Vagina (tissue), 2 donors: ENCODE data around the gene ZNF605.

Source experiments
- POLR2AphosphoS5 ChIP-seq, 2 donors: sonication (generic); formaldehyde crosslinking; IDR thresholded peaks; one replicate each; pipeline ENCODE4 v1.9.0; 2017; ENCODE audit warnings: antibody characterized with exemption in 2 of 2, mild to moderate bottlenecking in 2 of 2, low read depth in 1 of 2; ENCODE audit not compliant: insufficient read depth in 1 of 2
- TF ChIP-seq, protein P1 (sequence below), 3 experiments: fragments of 450-650 bp in 2 of 3; fragments of 200-600 bp in 1 of 3; sonication (generic) in 1 of 3; IDR thresholded peaks; one replicate each; pipeline ENCODE4 v1.5.1; 2017 to 2019; ENCODE audit warnings: antibody characterized with exemption in 3 of 3, mild to moderate bottlenecking in 2 of 3, moderate library complexity in 2 of 3

GRCh38 chr12:132949936-132950837 is 5.9 kb downstream of the ZNF605 start:
- TF ChIP-seq, protein P1, sequence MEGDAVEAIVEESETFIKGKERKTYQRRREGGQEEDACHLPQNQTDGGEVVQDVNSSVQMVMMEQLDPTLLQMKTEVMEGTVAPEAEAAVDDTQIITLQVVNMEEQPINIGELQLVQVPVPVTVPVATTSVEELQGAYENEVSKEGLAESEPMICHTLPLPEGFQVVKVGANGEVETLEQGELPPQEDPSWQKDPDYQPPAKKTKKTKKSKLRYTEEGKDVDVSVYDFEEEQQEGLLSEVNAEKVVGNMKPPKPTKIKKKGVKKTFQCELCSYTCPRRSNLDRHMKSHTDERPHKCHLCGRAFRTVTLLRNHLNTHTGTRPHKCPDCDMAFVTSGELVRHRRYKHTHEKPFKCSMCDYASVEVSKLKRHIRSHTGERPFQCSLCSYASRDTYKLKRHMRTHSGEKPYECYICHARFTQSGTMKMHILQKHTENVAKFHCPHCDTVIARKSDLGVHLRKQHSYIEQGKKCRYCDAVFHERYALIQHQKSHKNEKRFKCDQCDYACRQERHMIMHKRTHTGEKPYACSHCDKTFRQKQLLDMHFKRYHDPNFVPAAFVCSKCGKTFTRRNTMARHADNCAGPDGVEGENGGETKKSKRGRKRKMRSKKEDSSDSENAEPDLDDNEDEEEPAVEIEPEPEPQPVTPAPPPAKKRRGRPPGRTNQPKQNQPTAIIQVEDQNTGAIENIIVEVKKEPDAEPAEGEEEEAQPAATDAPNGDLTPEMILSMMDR (IDR thresholded peaks at IDR 0.05): no peak
- no peak for TF ChIP-seq POLR2AphosphoS5 (IDR thresholded peaks at IDR 0.05; ENCODE audit: insufficient read depth in 1 of 2, low read depth in 1 of 2)
